Erythroblast (primary cell): ENCODE data around the gene HSP90B1.

Experiments
- GATA1 ChIP-seq: IDR thresholded peaks from 2 replicates; pipeline ENCODE4 v1.6.1; 2011; ENCODE audit warnings: low read depth, mild to moderate bottlenecking, control low read depth, low read length, moderate library complexity
- POLR2A ChIP-seq: IDR thresholded peaks from 2 replicates; pipeline ENCODE4 v1.6.1; 2011; ENCODE audit warnings: mild to moderate bottlenecking, low read length

GRCh38 chr12:103975368-103975767, 45.2 kb downstream of the HSP90B1 start:
- TF ChIP-seq POLR2A (no peak), GATA1 (no peak)
